Measurements from ENCODE around the gene CHGA. TPM values are rescaled to one million over a fixed set of nuclear protein-coding genes. Genes with fewer than 3 reads are reported as not detected.
A peak's percentile ranks its signal among the peaks of the same experiment; 100 is the strongest.

The CHGA gene
- total RNA-seq, 1 donor from 2014 or later = 21.9 TPM

DNA sequence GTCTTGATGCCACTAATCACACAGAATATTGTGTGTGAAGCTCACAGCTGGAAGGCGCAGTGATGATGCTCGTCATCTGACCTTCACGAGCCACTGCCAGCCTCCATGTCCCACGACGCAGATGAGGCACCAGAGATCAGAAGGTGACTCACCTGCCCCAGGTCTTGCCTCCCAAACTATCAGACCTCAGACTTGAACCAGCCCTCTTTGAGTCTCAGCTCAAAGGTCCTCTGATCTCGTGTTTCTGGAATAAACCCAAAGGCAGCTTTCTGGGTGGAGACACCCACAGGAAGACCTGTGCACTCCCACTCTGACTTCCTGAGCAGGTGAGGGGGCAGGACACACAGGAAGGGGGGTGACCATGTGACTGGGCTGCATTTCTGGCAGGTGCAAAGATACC lies 19.6 kb upstream of the CHGA start:
- DNase-seq (ENCODE audit: low spot score) = no peak

DNA sequence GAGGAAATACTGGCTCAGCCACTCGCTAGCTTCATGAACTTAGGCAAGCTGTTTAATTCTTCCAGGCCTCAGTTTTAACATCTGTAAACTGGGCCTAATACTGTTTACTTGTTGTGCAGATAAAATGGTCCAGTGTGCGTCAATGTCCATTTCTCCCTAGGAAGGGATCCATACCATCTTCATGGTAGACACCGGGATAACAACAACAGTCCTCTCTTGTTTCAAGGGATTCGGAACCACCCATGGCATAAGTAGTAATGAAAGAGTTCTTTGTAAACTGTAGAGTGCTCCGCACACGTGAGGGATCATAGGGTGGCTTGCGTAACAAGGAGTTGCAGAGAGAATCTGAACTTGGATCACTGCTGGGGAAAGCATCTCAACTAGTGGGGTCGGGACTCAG lies 17.3 kb upstream of the CHGA start:
- DNase-seq (ENCODE audit: low spot score) = no peak

DNA sequence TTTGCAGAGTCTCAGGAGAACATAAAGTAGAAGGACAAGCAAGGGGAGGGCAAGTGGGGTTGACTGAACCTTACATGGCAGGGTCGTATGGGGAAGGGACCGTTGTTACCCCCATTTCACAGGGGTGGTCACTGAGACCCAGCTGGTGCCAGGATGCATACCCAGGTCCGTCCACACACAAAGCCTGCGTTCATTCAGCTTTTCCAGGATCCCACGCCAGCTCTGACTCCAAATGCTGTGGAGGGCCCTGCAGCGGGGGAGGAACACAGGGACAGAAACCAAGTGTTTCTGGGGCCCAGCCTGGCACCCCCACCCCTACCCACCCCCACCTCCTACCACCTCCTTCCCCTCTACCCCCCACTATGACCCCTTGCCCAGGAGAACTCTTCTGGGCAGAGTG lies 16.5 kb upstream of the CHGA start:
- no peak for DNase-seq (ENCODE audit: low spot score)

DNA sequence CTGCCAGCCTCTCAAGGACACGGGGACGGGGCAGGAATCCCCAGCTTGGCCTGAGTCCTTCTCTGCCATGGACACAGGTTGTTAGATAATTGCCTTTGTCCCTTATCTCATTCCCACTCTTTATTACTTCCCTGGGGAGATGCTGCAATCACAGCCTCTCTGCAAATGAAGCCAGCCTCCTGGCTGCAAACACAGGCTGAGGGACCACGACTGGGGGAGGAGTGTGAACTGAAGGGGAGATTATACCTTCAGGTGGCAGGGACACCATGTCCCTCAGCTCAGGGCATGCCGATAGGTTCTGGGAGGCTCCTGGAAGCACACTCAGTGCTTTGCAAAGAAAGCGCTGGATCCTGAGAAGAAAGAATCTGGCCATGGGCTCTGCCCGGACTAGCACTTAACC lies 16.1 kb upstream of the CHGA start:
- DNase-seq (ENCODE audit: low spot score) = no peak

DNA sequence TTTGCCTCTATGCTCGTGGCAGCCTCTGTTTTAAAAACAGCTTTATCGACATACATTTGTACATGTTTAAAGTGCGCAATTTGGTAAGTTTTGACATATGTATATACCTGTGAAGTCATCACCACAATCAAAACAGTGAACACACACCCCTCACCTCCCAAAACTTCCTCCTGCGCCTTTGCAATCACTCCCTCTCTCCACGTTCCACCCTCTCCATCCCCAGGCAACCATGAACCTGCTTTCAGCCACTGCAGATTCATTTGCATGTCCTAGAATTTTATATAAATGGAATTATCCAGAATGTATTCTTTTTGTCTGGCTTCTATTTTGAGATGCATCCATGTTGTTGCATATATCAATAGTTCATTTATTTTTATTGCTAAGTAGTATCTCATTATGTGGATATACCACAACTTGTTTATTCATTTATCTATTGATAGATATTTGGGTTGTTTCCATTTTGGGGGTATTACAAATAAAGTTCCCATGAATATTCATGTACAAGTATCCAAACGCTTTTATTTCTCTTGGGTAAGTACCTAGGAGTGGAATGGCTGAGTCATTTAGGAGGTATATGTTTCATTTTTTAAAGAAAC lies 15.5 kb upstream of the CHGA start:
- no peak for DNase-seq (ENCODE audit: low spot score)

DNA sequence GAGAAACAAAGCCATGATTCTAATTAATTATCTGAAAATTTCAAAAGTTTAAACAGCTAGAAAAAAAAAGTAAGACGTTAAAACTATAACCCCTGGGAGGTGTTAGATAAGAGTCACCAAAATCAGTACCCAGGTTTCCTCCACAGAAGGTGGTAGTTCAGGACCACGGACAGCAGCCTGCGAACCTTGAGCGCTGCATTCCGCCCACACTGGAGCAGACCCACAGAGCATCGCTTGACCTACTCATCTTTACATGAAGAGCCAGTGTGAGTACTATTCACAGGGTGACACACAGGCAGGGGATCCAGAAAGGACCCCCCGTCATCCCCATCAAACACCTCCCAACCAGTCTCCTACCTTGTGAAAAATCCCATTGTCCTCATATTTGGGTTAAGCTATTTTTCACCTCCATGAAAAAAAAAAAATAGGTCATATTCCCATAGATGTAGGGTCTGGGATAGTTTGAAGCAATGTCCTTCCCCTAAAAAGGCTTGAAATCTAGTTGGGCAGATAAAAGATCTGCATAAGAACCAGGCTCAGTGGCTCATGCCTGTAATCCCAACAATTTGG lies 8.8 kb upstream of the CHGA start:
- DNase-seq (ENCODE audit: low spot score) = peak; percentile 7

DNA sequence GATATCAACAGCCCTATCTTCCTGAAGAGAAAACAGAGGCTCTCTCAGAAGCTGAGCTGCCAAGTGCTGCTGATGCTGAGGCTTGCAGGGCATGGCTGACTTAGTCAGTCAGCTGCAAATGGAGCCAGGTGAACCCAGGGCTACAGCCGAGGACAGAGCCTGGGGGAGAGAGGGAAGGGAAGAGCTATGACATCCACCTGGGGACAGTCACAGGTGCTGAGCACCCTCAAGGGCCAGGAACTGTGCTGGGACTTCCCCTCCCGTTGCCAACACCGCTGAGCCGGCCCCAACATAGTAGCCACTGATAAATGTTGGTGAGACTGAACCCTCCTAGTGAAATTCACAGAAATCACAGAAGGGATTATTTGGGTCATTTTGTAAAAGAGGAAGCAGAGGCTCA lies 6.7 kb upstream of the CHGA start:
- DNase-seq (ENCODE audit: low spot score) = no peak

DNA sequence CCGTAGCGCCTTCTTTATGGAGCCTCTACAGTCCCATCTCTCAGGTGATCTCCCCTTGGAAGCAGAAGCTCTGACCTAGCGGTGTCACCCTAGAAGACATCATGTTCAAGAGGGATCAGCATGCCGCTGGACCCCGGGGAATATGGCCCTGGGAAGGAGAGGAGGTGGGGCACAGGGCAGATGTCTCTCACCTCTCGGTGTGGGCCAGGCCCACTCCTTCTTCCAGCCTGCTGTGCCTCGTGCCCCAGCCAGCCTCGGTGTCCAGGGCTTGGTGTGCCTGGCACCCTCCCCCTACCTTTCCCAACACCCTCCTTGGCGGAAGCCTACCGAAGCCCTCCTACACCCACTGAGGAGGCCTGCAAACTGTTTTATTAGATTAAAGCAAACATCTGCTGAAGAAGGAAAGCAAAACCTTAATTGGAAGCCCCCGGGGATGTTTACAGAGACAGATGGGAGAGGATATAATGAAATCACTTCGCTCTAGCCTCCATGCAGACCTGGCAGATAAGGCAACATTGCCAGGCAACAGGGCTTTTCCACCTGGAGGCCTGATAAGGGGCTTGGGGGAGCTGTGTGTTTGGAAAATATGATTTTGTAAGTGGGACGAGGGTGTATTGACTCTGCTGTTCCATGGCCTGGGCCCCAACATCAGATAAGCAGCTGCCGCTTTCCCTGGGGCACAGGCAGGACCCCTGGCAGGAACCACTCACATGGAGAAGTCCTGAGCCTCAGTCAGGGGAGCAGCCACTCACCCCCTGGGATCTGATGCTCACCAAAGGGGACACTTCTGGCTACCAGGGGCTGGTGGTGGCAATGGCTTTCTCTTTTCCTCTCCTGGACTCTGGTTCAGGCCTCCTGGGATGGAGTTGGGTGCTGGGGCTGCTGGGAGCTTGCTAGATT lies 5.7 kb upstream of the CHGA start:
- DNase-seq (ENCODE audit: low spot score) = no peak

DNA sequence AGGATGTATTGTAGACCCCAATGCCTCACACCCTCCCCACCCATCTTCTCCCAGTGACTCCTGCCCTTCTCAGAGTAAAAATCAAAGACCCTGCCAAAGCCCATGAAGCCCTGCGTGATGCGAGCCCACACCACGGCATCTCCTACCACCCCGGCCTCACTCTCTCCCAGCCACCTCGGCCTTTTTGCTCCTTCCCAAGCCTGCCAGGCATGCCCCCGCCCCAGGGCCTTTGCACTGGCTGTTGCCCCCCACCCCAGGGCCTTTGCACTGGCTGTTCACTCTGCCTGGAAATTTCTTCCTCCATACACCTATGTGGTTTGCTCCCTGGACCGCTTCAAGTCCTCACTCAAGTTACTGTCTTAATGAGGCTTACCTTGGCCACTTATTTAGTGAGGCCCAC lies 5.0 kb upstream of the CHGA start:
- DNase-seq (ENCODE audit: low spot score) = no peak

DNA sequence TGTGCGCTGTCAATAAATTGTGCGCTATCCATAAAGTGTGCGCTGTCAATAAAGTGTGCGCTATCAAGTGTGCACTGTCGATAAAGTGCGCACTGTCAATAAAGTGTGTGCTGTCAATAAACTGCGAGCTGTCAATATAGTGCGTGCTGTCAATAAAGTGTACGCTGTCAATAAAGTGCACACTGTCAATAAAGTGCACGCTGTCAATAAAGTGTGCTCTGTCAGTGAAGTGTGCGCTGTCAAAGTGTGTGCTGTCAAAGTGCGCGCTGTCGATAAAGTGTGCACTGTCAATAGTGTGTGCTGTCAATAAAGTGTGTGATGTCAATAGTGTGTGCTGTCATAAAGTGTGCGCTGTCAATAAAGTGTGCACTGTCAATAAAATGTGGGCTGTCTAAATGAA lies 2.9 kb upstream of the CHGA start:
- no peak for DNase-seq (ENCODE audit: low spot score)

DNA sequence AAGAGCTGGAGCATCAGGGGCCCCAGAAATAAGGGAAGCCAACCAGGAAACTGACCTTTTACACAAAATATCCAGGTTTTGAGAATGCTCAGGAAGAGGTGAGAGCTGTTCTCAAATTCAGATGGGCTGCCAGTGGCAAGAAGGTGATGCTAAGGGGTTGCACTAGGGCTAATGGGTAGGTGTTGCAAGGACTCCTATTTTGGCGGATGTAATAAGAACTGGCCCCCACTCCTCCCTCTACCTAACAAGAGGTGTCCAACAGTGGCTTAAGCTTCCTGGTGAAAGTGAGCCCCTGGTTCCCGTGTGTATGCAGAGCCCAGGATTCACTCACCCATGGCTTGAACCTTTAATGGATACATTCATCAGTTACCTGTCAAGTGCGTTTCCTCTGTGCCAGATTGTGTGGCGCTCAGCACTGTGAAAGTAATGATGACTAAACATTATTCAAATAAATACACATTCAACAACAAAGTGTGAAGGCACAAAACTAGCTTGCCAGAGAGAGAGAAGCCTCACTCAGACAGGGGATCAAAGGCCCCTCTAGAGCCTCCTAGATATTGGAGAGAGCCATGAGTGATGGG lies 705 bp upstream of the CHGA start:
- DNase-seq (ENCODE audit: low spot score) = no peak

DNA sequence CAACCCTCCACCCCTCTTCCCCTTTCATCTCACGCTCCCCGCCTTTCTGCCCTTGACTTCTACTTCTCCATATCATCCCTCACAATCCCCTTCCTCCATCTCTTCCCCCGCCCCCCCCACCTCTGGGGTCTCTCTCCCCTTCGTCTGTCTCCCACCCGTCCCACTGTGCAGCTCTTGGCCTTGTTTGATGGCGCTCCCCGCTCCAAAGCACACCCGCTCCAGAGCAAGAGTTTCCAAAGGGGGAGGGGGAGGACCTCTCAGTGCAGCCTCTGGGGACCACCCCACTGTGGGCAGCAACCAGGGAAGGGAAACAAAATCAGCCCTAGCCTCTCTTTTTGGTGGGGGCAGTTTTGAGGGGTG lies 774 bp downstream of the CHGA start:
- DNase-seq (ENCODE audit: low spot score) = no peak

DNA sequence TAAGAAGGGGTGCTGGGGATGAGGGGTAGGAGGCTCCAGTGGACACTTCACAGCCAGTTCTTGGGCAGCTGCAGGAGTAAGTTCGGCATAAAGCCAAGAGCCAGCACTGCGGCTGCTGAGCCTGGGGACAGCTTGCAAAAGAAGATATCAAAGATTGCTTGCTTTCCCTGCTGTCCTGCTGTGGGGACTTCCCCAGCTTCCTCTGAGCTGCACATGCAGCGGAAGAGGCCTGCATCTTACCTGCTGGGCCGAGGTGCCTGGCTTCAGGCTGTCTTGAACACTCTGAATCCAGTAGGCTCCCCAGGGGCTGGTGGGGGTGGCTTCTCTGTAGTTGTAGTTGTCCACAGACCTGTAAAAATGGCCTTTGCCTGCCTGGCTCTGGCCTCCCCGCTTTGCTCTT lies 1.3 kb downstream of the CHGA start:
- DNase-seq (ENCODE audit: low spot score) = no peak

DNA sequence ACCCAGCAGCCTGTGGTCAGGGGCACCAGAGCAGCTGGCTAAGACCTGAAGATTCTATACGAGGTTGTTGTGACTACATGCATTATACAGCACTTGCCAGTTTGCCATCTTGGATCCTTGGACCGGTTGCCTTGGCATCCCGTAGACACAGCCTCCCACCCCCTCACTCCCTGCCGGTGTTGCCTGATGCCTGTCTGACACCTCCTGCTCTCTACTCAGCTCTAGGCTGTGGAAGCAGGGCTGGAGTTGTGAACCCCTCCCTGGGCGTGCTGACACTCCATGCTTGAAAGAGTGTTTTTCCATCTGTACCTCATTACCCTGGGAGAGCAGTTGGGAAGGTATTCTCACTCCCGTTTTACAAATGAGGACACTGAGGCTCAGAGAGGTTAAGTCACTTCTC lies 2.5 kb downstream of the CHGA start:
- DNase-seq (ENCODE audit: low spot score) = no peak

DNA sequence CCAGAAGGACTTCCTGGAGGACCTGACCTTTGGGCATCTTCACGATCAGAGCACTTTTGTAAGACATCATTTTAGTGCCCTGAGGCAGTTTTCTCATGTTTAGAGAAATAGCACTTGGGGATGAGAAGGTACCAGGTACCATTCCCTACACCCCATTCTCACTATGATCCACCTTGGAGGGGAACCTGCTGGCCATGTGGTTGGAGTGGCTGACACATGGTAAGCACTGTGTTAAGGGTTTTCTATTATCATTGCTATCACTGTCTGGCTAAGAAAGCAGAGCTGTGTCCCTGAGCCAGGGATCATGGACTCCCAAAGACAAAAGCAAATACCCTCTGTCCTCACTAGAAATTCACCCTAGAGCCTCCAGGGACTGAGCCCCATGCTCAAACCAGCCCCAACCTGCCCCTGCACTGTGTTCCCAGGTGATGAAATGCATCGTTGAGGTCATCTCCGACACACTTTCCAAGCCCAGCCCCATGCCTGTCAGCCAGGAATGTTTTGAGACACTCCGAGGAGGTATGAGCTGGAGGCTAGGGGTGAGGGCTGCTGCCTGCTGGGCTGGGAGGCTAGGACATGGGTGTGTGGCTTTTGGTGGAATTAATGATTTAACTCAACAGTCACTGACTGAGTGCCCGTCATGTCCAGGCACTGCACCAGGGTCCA lies 3.4 kb downstream of the CHGA start:
- peak; percentile 17 for DNase-seq (ENCODE audit: low spot score)

DNA sequence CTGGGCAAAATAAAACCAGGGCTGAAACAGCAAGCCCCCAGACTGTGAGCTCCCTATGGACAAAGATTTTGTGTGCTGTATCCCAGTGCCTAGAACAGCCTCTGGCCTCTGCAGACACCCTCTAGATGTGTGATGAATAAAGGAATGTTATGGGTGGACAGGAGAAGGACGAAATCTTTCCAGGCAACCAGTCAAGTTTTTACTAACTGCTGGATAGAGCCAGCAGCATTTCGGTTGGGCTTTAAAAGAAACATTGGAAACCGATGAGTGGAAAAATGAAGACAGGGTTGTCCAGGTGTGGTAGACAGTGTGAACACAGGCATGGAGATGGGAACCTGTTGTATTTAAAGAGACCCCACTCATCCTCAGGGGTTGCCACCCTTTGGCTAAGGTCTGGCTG lies 4.0 kb downstream of the CHGA start:
- no peak for DNase-seq (ENCODE audit: low spot score)

DNA sequence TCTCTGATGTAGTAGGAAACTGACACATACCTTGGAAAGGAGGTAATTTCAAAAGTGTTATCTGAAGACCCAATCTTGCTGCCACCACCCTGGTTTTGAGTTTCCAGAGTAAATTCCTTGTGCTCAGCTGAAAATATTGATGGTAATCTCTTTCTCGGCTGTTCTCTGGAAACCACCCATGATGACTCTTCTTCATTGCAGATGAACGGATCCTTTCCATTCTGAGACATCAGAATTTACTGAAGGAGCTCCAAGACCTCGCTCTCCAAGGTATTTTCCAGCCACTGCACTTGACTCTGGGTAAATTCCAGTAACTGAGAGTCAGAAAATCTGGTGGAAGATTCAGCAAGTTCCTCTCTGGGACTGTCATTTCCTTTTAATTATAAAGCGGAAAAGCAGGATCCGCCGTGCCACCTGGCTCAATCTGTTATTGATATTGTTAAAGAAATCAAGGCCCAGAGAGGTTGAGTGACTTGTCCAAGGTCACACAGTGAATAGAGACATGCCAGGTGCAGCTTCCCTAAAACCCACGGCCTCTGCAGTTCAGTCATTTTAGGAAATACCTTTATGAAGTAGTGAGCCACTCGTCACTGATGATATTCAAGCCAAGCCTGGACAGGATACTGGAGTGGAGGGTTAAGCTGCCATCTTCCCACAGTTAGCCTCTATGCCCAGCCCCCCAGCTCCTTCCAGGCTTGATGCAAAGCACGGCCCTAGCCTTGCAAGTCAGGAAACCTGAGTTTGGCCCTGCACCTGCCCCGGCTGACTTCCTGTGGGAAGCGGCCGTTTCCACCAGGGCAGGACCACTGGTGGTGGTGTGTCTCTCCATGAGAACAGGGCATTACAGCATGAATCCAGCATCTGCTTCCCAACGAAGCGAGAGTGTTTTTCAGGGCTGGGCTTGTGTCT lies 4.7 kb downstream of the CHGA start:
- no peak for DNase-seq (ENCODE audit: low spot score)

DNA sequence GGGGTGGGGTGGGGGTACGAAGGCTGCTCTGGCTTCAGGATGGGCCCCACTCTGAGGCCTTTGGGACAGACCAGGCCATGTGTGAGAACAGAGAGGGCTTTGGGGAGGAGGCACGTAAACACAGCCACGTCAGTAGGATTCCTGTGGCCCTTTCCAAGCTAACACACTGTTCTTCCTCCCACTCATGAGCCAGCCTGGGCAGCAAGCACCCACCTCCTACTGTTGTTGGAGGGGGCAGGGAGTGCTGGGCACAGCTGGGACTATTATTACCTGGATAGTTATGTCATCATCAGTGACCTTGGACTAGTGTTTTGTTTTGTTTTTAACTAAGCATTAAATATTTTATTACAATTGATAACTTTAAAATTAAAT lies 5.3 kb downstream of the CHGA start:
- DNase-seq (ENCODE audit: low spot score) = no peak

DNA sequence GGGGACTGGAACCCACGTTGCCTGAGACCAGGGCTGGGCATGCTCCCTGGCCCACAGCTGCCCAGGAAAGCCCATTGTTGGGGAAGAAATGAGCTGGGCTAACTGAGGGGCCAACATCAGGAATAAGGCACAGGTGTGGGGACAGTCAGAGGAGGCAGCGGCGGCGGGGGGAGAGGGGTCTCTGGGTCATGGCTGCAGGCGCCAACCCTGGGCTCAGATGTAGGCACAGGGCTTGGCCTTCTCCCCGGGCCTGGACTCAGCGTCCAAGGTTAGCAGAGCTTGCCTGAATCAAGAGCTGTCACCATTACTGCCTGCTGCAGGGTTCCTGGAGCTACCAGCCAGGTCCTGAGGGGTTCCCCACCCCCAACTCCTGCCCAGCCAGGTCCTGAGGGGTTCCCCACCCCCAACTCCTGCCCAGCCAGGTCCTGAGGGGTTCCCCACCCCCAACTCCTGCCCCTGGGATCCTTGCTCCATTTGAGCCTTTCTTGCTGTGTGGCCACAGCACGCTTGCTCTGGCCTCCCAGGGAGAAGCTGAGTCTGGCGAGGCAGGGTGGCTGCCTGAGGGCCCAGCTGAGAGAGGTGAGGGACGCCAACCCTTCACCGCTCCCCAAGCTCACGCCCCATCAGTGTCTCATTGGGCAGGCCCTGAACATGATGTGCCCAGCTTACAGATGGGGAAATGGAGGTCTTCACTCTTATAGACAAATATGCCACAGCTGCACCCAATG lies 6.2 kb downstream of the CHGA start:
- no peak for DNase-seq (ENCODE audit: low spot score)
